ENCODE measurements around the gene EFL1. TPM values are rescaled to one million over a fixed set of nuclear protein-coding genes. Genes with fewer than 3 reads are reported as not detected.

Gene EFL1
- total RNA-seq, 1 experiment from 2014 or later, result 22.8 TPM

GRCh38 chr15:82129149-82129692 lies 133.3 kb downstream of the EFL1 start:
- DNase-seq (ENCODE audit: extremely low read depth, low read depth), result no peak

GRCh38 chr15:82128401-82129148 lies 134.0 kb downstream of the EFL1 start:
- no peak for DNase-seq (ENCODE audit: extremely low read depth, low read depth)

GRCh38 chr15:82127581-82127980 lies 135.0 kb downstream of the EFL1 start:
- DNase-seq (ENCODE audit: extremely low read depth, low read depth), result no peak

- no peak for DNase-seq (ENCODE audit: extremely low read depth, low read depth)
These were observed 136.2 kb downstream of the EFL1 start for GRCh38 chr15:82126346-82126745.

- no peak for DNase-seq (ENCODE audit: extremely low read depth, low read depth)
These were observed 137.9 kb downstream of the EFL1 start for GRCh38 chr15:82124331-82125263.

- DNase-seq (ENCODE audit: extremely low read depth, low read depth), result peak; percentile 23
These were observed 139.7 kb downstream of the EFL1 start for GRCh38 chr15:82122746-82123400.

GRCh38 chr15:82118040-82118439 lies 144.5 kb downstream of the EFL1 start:
- no peak for DNase-seq (ENCODE audit: extremely low read depth, low read depth)

- no peak for DNase-seq (ENCODE audit: extremely low read depth, low read depth)
These were observed 145.2 kb downstream of the EFL1 start for GRCh38 chr15:82117296-82117695.

- no peak for DNase-seq (ENCODE audit: extremely low read depth, low read depth)
These were observed 147.9 kb downstream of the EFL1 start for GRCh38 chr15:82114660-82115059.

GRCh38 chr15:82113106-82113715 lies 149.3 kb downstream of the EFL1 start:
- no peak for DNase-seq (ENCODE audit: extremely low read depth, low read depth)

- DNase-seq (ENCODE audit: extremely low read depth, low read depth), result no peak
These were observed 150.6 kb downstream of the EFL1 start for GRCh38 chr15:82111918-82112317.

- DNase-seq (ENCODE audit: extremely low read depth, low read depth), result no peak
These were observed 152.4 kb downstream of the EFL1 start for GRCh38 chr15:82110144-82110543.

- DNase-seq (ENCODE audit: extremely low read depth, low read depth), result peak; percentile 20
These were observed 153.9 kb downstream of the EFL1 start for GRCh38 chr15:82108489-82109078.

- no peak for DNase-seq (ENCODE audit: extremely low read depth, low read depth)
These were observed 155.9 kb downstream of the EFL1 start for GRCh38 chr15:82106679-82107078.

- DNase-seq (ENCODE audit: extremely low read depth, low read depth), result no peak
These were observed 156.9 kb downstream of the EFL1 start for GRCh38 chr15:82105451-82106215.

- no peak for DNase-seq (ENCODE audit: extremely low read depth, low read depth)
These were observed 159.1 kb downstream of the EFL1 start for GRCh38 chr15:82103468-82103867.

- no peak for DNase-seq (ENCODE audit: extremely low read depth, low read depth)
These were observed 162.2 kb downstream of the EFL1 start for GRCh38 chr15:82100111-82100929.

- no peak for DNase-seq (ENCODE audit: extremely low read depth, low read depth)
These were observed 163.9 kb downstream of the EFL1 start for GRCh38 chr15:82098674-82099073.

Data from NCI-H460 (cell line).